ENCODE data around the gene TBC1D9. TPM values are rescaled to one million over a fixed set of nuclear protein-coding genes. Genes with fewer than 3 reads are reported as not detected.

The TBC1D9 gene
- total and polyA plus RNA-seq, 8 donors, result 4.9 to 38.2 (median 12.2) TPM

DNA sequence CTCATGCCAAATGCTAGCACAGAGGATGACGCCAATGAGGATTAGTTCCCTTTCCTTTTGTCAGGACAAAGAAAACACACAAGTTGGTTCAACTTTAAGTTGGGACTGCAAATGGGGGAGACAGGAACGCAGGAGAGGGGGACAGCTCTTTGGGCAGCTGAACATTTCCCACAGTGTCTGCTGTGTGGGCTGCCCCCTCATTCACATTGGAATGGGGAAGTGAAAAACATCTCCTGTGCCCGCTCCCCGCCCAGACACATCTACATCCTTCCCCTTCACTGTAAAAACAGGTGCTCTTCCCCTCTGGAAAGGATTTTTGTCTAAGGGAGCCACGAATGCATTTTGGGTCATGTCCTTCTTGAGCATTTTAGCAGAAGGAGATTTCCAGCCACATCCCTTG lies 44.5 kb upstream of the TBC1D9 start:
- WGBS, 5 donors, result 59 to 76% (median 69%) methylated on average over 5 of the region's 5 CpGs
- Histone ChIP-seq H3K4me3 (no peak overlapping the region), H3K27me3 (no peaks in the 10 kb centered on the region), H3K27ac (no peak overlapping the region), H3K4me1 (no peaks in the 10 kb centered on the region), H3K36me3 (no peaks in the 10 kb centered on the region), H3K9me3 (no peaks in the 10 kb centered on the region)
- DNase-seq, result no peak
- intact Hi-C loops (cut with DNase I; ENCODE audit: low total_unique reads), result no loop called here
- TF ChIP-seq EP300 (IDR thresholded peaks at IDR 0.05), result no peak
- TF ChIP-seq, protein P1, sequence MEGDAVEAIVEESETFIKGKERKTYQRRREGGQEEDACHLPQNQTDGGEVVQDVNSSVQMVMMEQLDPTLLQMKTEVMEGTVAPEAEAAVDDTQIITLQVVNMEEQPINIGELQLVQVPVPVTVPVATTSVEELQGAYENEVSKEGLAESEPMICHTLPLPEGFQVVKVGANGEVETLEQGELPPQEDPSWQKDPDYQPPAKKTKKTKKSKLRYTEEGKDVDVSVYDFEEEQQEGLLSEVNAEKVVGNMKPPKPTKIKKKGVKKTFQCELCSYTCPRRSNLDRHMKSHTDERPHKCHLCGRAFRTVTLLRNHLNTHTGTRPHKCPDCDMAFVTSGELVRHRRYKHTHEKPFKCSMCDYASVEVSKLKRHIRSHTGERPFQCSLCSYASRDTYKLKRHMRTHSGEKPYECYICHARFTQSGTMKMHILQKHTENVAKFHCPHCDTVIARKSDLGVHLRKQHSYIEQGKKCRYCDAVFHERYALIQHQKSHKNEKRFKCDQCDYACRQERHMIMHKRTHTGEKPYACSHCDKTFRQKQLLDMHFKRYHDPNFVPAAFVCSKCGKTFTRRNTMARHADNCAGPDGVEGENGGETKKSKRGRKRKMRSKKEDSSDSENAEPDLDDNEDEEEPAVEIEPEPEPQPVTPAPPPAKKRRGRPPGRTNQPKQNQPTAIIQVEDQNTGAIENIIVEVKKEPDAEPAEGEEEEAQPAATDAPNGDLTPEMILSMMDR (IDR thresholded peaks at IDR 0.05), result no peak
- TF ChIP-seq POLR2AphosphoS5 (IDR thresholded peaks at IDR 0.05), result no peak
- TF ChIP-seq POLR2A (IDR thresholded peaks at IDR 0.05), result no peak

- Histone ChIP-seq H3K27ac (no peak overlapping the region), H3K9me3 (no peaks in the 10 kb centered on the region), H3K27me3 (no peaks in the 10 kb centered on the region), H3K4me3 (no peak overlapping the region), H3K36me3 (no peaks in the 10 kb centered on the region), H3K4me1 (no peaks in the 10 kb centered on the region)
- WGBS, 5 donors, result 71 to 77% (median 74%) methylated on average over 5 of the region's 5 CpGs
- no peak for TF ChIP-seq EP300 (IDR thresholded peaks at IDR 0.05)
- TF ChIP-seq POLR2A (IDR thresholded peaks at IDR 0.05), result no peak
- no peak for TF ChIP-seq POLR2AphosphoS5 (IDR thresholded peaks at IDR 0.05)
- TF ChIP-seq, protein P1 (IDR thresholded peaks at IDR 0.05), result no peak
- DNase-seq, result no peak
- intact Hi-C loops (cut with DNase I; ENCODE audit: low total_unique reads), result no loop called here
Measured at GRCh38 chr4:140799686-140800225, 43.6 kb upstream of the TBC1D9 start.

DNA sequence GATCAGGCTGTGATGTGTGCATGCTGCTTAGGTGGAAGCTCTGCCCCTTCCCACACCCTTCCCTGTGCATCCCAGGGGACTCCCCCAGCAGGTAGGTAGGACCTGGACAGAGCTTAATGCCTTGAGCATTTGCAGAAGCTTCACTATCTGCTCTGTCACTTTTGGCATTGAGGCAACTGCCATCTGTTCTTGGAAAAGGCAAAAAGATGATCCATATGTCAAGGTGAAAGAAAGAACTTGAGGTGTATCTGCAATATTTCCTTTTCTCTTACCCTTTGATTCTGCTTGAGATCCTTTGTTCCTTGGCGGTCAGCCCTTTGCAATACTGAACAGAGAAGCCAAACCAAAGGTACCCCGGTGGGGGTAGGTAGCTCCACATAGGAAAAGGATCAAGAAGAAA lies 37.1 kb upstream of the TBC1D9 start:
- TF ChIP-seq POLR2AphosphoS5 (IDR thresholded peaks at IDR 0.05) (no peak), POLR2A (IDR thresholded peaks at IDR 0.05) (no peak), EP300 (IDR thresholded peaks at IDR 0.05) (no peak)
- TF ChIP-seq, protein P1 (IDR thresholded peaks at IDR 0.05), result no peak
- DNase-seq, result no peak
- no peaks in the 10 kb centered on the region for H3K4me1 ChIP-seq
- H3K27ac ChIP-seq, result no peak overlapping the region
- no peaks in the 10 kb centered on the region for H3K36me3 ChIP-seq
- WGBS, 5 donors, result 73 to 81% (median 74%) methylated on average over 2 of the region's 2 CpGs
- H3K9me3 ChIP-seq, result peaks cover 0 to 6% (median 5%) of the 10 kb centered on the region in 4 donors
- intact Hi-C loops (cut with DNase I; ENCODE audit: low total_unique reads), result no loop called here
- no peak overlapping the region for H3K4me3 ChIP-seq
- no peaks in the 10 kb centered on the region for H3K27me3 ChIP-seq

GRCh38 chr4:140790765-140791164 lies 34.6 kb upstream of the TBC1D9 start:
- H3K4me3 ChIP-seq, result no peak overlapping the region
- TF ChIP-seq POLR2AphosphoS5 (IDR thresholded peaks at IDR 0.05), result no peak
- TF ChIP-seq EP300 (IDR thresholded peaks at IDR 0.05), result no peak
- TF ChIP-seq, protein P1 (IDR thresholded peaks at IDR 0.05), result no peak
- TF ChIP-seq POLR2A (IDR thresholded peaks at IDR 0.05), result no peak
- peaks cover 0 to 12% (median 9%) of the 10 kb centered on the region in 4 donors for H3K9me3 ChIP-seq
- H3K27ac ChIP-seq, result peak overlapping the region in 1 of 5 donors; percentile 51
- WGBS, 5 donors, result 88 to 90% (median 89%) methylated on average over 3 of the region's 3 CpGs
- no peaks in the 10 kb centered on the region for H3K36me3 ChIP-seq
- no peaks in the 10 kb centered on the region for H3K27me3 ChIP-seq
- intact Hi-C loops (cut with DNase I; ENCODE audit: low total_unique reads), result no loop called here
- peak in 1 of 2 donors; percentile 59 for DNase-seq
- H3K4me1 ChIP-seq, result no peaks in the 10 kb centered on the region
